Loucy (cell line): ENCODE measurements around the gene HES2.
"Not testable (repeated sequence)": the region's sequence is repeated elsewhere in the genome, so short reads cannot be mapped to it uniquely, and the experiment has no call there.

ENCODE experiments used
- H2AFZ ChIP-seq: fragments of 200-600 bp; sonication (generic); 2 replicates; pipeline ENCODE4 v1.6.0; 2016; ENCODE audit warnings: antibody characterized with exemption, mild to moderate bottlenecking, low read length, moderate library complexity
- H3F3A ChIP-seq: fragments of 200-600 bp; 2 replicates; pipeline ENCODE4 v1.6.0; 2016; ENCODE audit warnings: antibody characterized with exemption, low read depth, mild to moderate bottlenecking
- H3K27me3 ChIP-seq: fragments of 200-600 bp; sonication (generic); 2 replicates; pipeline ENCODE4 v1.6.1; 2014; ENCODE audit warnings: low read length, mild to moderate bottlenecking; ENCODE audit not compliant: insufficient read depth, poor library complexity, severe bottlenecking
- H3K36me3 ChIP-seq: fragments of 200-600 bp; sonication (generic); 2 replicates; pipeline ENCODE4 v1.6.1; 2016; ENCODE audit warnings: low read length; ENCODE audit not compliant: insufficient read depth
- H3K4me1 ChIP-seq: fragments of 200-600 bp; sonication (generic); 2 replicates; pipeline ENCODE4 v1.5.1; 2014; ENCODE audit warnings: low read length, mild to moderate bottlenecking; ENCODE audit not compliant: insufficient read depth, poor library complexity, severe bottlenecking
- H3K4me2 ChIP-seq: fragments of 200-600 bp; sonication (generic); 2 replicates; pipeline ENCODE4 v1.6.0; 2014; ENCODE audit warnings: antibody characterized with exemption, low read length, low read depth, mild to moderate bottlenecking; ENCODE audit not compliant: poor library complexity, severe bottlenecking
- H3K4me3 ChIP-seq: fragments of 200-600 bp; sonication (generic); 2 replicates; pipeline ENCODE4 v1.5.1; 2014; ENCODE audit warnings: low read length, mild to moderate bottlenecking, mixed read lengths; ENCODE audit not compliant: poor library complexity, severe bottlenecking
- H3K79me2 ChIP-seq: fragments of 200-600 bp; sonication (generic); 2 replicates; pipeline ENCODE4 v1.6.1; 2014; ENCODE audit warnings: low read length; ENCODE audit not compliant: insufficient read depth
- H3K9ac ChIP-seq: fragments of 200-600 bp; sonication (generic); 2 replicates; pipeline ENCODE4 v1.6.0; 2014; ENCODE audit warnings: mild to moderate bottlenecking, low read depth, low read length, moderate library complexity; ENCODE audit not compliant: poor library complexity, severe bottlenecking
- H3K9me2 ChIP-seq: fragments of 200-600 bp; sonication (generic); replicated peaks from 2 replicates; pipeline ENCODE4 v1.6.1; 2016; ENCODE audit warnings: low read depth, low read length, mixed read lengths
- H3K9me3 ChIP-seq: fragments of 200-600 bp; sonication (generic); 2 replicates; pipeline ENCODE4 v1.6.1; 2014; ENCODE audit warnings: mild to moderate bottlenecking, antibody characterized with exemption, low read length, low read depth; ENCODE audit not compliant: insufficient read depth
- H4K20me1 ChIP-seq: fragments of 200-600 bp; sonication (generic); 2 replicates; pipeline ENCODE4 v1.6.0; 2014; ENCODE audit warnings: antibody characterized with exemption, low read length, mild to moderate bottlenecking; ENCODE audit not compliant: insufficient read depth, poor library complexity, severe bottlenecking
- EZH2phosphoT487 ChIP-seq: fragments of 200-600 bp; IDR thresholded peaks from 2 replicates; pipeline ENCODE4 v1.6.1; 2018; ENCODE audit warnings: antibody characterized with exemption, mild to moderate bottlenecking, moderate library complexity, borderline replicate concordance
- TF ChIP-seq, protein P1 (sequence below): fragments of 200-600 bp; sonication (generic); conservative IDR thresholded peaks from 2 replicates; pipeline ENCODE4 v1.5.1; 2014; ENCODE audit warnings: mild to moderate bottlenecking, antibody characterized with exemption, low read length

HES2 gene

DNA sequence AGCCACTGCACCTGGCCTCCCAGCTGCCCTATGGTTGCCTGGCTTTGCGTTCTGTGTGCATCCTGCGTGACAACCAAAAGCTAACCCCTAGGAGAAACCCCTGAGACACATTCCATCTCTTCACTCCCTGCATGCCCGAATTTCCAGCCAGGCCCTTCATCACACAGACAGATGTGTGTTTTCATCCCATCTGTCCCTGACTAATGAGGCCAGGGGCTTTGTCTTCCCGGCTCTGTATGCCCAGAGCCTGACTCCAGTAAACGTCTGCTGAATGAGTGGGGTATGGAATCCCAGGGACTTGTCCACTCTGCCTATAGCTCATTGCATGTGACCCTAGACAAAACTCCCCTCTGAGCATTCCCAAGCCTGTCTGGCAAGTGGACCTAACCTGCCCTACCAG is 14.5 kb upstream of the HES2 start:
- Histone ChIP-seq H3K36me3 (no peaks in the 10 kb centered on the region), H3K9me3 (no peaks in the 10 kb centered on the region), H3K27me3 (no peaks in the 10 kb centered on the region), H3K9me2 (no peaks in the 10 kb centered on the region), H3K4me1 (no peaks in the 10 kb centered on the region), H3K4me2 (no peak overlapping the region), H3K4me3 (no peak overlapping the region), H4K20me1 (no peaks in the 10 kb centered on the region), H2AFZ (no peak overlapping the region), H3K79me2 (no peaks in the 10 kb centered on the region), H3K9ac (no peak overlapping the region), H3F3A (no peaks in the 10 kb centered on the region)
- TF ChIP-seq, protein P1, sequence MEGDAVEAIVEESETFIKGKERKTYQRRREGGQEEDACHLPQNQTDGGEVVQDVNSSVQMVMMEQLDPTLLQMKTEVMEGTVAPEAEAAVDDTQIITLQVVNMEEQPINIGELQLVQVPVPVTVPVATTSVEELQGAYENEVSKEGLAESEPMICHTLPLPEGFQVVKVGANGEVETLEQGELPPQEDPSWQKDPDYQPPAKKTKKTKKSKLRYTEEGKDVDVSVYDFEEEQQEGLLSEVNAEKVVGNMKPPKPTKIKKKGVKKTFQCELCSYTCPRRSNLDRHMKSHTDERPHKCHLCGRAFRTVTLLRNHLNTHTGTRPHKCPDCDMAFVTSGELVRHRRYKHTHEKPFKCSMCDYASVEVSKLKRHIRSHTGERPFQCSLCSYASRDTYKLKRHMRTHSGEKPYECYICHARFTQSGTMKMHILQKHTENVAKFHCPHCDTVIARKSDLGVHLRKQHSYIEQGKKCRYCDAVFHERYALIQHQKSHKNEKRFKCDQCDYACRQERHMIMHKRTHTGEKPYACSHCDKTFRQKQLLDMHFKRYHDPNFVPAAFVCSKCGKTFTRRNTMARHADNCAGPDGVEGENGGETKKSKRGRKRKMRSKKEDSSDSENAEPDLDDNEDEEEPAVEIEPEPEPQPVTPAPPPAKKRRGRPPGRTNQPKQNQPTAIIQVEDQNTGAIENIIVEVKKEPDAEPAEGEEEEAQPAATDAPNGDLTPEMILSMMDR = no peak
- no peak for TF ChIP-seq EZH2phosphoT487

DNA sequence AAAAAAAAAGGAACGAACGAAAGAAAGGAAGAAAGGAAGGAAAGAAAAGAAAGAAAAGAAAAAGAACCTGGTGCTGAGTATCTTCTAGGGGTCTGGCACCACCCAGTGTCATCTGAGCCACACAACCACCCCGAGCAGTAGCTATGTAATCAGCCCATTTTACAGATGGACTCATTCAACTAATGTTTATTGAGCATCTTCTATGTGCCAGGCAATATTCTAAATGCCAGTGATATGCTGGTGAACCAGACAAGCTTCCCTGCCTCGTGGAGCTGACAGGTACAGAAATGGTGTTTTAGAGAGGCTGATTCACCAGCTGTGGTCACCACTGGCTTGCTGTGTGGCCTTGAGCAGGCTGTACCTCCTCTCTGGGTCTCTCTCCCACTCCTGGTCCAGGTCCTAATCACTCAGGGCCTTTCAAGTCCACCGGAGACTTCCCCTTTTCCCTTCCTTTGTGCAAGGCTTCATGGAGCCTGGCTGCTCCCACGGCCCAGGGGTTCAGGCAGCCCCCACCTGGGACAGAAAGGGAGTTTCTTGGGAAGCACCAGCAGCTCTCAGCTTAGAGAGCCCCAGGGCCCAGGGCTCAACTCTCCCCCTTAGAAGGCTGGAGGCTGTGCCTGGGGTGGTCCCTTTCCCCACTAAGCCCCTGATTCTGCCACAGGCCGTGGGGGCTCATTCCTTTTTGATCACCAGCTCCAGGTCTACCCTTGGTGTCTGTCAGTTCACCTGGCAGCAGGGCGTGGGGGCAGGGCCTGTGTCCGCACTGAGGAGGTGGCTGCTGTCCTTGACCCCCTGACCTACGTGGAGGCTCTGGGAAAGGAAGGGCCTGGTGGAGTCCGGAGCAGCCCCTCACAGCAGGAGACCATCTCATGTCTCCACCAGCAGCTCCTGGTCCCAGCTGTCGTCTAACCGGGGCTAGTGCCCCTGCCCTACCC is 12.2 kb upstream of the HES2 start:
- not testable (repeated sequence) for H4K20me1 ChIP-seq, H3K9me2 ChIP-seq, H2AFZ ChIP-seq, H3K9me3 ChIP-seq, H3K4me1 ChIP-seq, H3K9ac ChIP-seq, H3K27me3 ChIP-seq, H3K36me3 ChIP-seq, H3K79me2 ChIP-seq, H3K4me3 ChIP-seq, H3F3A ChIP-seq, H3K4me2 ChIP-seq

DNA sequence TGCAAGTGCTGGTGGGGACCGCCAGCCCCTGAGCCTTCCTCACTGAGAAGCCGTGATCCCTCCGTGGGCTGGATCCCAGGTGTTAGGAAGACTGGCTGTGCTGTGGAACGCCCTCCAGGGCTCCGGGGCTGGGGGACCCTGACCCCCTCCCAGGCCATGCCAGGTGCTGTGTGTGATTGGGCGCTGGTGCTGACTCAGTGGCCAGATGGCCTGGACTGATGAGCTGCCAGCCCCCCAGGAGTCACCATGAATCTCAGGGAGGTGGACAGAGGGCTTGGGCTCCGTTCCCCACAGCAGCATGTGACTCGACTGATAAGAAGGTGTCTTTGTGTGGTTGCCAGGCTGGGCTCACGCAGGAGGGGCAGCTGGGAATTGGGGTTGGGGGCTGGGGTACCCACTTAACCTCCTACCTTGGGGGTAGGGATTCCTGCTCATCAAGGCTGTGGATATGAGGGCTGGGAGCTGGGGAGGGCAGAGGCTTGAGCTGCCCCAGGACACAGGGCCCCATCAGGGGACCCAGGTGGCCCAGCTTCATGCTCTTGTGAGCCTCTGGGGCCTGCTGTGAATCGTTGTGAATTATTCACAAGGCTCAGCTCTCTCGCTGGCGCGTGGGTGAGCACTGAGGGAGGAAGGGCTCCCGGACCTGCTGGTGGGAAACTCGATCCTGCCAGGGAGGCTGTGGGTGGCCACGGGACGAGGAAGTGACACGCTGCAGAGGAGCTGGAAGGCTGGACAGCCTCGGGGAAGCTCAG is 10.1 kb upstream of the HES2 start:
- H3K4me3 ChIP-seq, H2AFZ ChIP-seq, H3K79me2 ChIP-seq, H4K20me1 ChIP-seq, H3F3A ChIP-seq, H3K4me1 ChIP-seq, H3K9me2 ChIP-seq, H3K4me2 ChIP-seq, H3K9me3 ChIP-seq, H3K9ac ChIP-seq, H3K36me3 ChIP-seq, H3K27me3 ChIP-seq: not testable (repeated sequence)

DNA sequence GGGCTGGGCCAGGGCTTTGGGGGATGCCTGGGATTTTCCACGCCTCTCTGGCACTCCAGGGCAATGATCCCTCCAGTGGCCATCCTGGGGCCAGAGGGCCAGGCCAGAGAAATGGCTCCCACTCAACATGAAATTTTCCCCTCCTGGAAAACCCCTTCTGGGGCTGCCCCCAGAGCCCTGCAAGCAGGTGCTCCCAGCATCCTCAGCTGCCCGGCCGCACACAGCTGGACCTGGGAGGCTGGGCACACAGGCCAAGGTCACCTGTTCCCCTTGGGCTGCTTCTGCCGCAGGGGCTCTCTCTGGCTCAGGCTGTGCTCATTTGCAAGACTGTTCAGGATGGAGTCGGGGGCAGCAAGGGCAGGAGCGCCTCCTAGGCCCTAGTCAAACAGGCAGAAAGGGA is 8.7 kb upstream of the HES2 start:
- H4K20me1 ChIP-seq, H3K27me3 ChIP-seq, H3K9ac ChIP-seq: not testable (repeated sequence)

More for the DNA sequence above, 8.7 kb upstream of the HES2 start:
- not testable (repeated sequence) for H3K4me2 ChIP-seq, H3K4me3 ChIP-seq, H3K9me2 ChIP-seq, H3K9me3 ChIP-seq, H3K4me1 ChIP-seq, H3K36me3 ChIP-seq, H3F3A ChIP-seq, H2AFZ ChIP-seq, H3K79me2 ChIP-seq
